ENCODE results near the gene LRRC2.

LRRC2 gene

DNA sequence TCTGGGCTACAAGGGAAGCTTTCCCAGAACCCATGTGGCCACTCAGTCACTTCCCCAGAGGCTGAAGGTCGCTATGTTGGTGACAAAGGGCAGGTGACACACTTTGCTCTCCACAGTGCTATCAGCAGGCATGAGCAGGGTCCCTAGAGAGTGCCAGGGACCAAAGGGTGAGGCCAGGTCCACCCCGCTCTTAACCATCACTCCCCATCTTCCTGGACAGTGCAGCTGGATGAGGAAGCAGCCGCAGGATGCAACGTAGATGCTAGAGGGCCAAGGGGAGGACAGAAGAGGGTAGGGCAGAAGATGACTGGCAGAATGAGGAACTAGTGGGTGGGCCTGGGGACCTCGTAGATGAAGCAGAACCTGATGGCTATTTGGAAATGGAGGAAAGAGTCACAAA is 87.8 kb downstream of the LRRC2 start:
- TF ChIP-seq, protein P1, sequence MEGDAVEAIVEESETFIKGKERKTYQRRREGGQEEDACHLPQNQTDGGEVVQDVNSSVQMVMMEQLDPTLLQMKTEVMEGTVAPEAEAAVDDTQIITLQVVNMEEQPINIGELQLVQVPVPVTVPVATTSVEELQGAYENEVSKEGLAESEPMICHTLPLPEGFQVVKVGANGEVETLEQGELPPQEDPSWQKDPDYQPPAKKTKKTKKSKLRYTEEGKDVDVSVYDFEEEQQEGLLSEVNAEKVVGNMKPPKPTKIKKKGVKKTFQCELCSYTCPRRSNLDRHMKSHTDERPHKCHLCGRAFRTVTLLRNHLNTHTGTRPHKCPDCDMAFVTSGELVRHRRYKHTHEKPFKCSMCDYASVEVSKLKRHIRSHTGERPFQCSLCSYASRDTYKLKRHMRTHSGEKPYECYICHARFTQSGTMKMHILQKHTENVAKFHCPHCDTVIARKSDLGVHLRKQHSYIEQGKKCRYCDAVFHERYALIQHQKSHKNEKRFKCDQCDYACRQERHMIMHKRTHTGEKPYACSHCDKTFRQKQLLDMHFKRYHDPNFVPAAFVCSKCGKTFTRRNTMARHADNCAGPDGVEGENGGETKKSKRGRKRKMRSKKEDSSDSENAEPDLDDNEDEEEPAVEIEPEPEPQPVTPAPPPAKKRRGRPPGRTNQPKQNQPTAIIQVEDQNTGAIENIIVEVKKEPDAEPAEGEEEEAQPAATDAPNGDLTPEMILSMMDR (IDR thresholded peaks at IDR 0.05), result no peak
- Histone ChIP-seq H3K9me3 (no peaks in the 10 kb centered on the region), H3K4me3 (ENCODE audit: low read depth in 1 of 2, low read length in 1 of 2) (peak overlapping the region in 1 of 2 experiments; percentile 0), H3K27ac (peak overlapping the region; percentile 76), H3K4me1 (ENCODE audit: control insufficient read depth in 1 of 2, insufficient read depth in 1 of 2, low read depth in 1 of 2, low read length in 1 of 2) (peaks cover 68% of the 10 kb centered on the region in 2 experiments), H3K27me3 (no peaks in the 10 kb centered on the region), H3K36me3 (no peaks in the 10 kb centered on the region)

DNA sequence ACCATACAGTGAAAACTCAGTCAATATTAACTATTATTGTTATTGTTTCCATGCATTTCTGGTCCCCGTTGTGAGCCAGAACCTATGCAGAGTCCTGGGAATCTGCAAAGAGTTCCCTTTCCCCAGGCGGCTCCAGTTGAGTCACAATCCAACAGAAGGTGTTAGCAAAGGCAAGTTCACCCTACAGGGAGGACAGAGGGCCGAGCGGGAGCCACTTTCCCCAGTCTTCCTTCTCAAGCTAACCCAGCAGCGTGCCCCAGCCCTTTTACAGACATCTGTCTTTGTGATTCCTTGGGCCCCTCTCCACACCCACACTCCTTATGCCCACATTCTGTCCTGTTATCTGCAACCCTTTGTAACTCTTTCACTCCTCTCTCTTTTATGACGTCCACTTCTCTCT is 88.3 kb downstream of the LRRC2 start:
- no peaks in the 10 kb centered on the region for H3K9me3 ChIP-seq
- peaks cover 71 to 72% of the 10 kb centered on the region in 2 experiments for H3K4me1 ChIP-seq (ENCODE audit: control insufficient read depth in 1 of 2, insufficient read depth in 1 of 2, low read depth in 1 of 2, low read length in 1 of 2)
- H3K4me3 ChIP-seq (ENCODE audit: low read depth in 1 of 2, low read length in 1 of 2), result no peak overlapping the region
- H3K27ac ChIP-seq, result peak overlapping the region; percentile 76
- no peaks in the 10 kb centered on the region for H3K27me3 ChIP-seq
- TF ChIP-seq, protein P1 (IDR thresholded peaks at IDR 0.05), result no peak
- H3K36me3 ChIP-seq, result no peaks in the 10 kb centered on the region

DNA sequence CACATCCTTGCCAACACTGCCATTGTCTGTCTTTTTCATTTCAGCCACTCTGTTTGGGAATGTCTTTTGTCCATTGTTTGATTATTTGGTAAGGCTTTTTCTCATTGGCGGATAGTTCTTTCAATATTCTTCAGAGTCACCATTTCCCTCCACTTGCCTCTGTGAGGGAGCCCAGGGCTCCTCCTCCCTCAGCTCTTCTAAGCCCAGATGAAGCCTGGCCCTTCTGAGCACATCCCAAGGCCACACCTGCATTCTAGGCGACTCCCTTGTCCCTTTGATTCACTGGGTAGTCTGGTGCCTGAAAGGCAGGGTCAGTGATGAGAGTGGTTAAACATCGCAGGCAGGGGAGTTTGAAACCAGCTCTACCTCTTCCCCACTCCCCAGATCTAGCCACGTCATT is 89.0 kb downstream of the LRRC2 start:
- Histone ChIP-seq H3K9me3 (no peaks in the 10 kb centered on the region), H3K27me3 (no peaks in the 10 kb centered on the region), H3K4me1 (ENCODE audit: control insufficient read depth in 1 of 2, insufficient read depth in 1 of 2, low read depth in 1 of 2, low read length in 1 of 2) (peaks cover 77 to 78% of the 10 kb centered on the region in 2 experiments), H3K4me3 (ENCODE audit: low read depth in 1 of 2, low read length in 1 of 2) (no peak overlapping the region), H3K36me3 (no peaks in the 10 kb centered on the region), H3K27ac (peak overlapping the region; percentile 76)
- TF ChIP-seq, protein P1 (IDR thresholded peaks at IDR 0.05), result no peak

DNA sequence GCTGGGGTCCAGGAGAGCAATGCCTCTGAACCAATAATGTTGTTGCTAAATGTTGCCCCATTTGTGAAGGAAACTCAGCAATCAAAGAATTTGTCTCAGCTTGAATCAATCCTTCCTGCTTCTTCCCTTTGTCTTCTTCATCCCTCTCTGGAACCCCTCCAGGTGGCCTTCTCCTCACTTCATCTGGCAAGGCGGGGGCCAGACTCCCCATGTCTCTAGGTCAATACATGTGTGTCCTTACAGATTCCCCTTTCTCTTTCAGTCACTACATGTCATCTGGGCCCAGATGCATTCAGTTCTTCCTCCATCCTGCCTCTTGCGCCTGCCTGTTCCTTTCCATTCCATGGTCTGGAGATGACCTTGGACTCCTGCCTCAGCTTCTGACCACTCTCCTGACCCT is 93.4 kb downstream of the LRRC2 start:
- TF ChIP-seq, protein P1 (IDR thresholded peaks at IDR 0.05), result no peak
- Histone ChIP-seq H3K36me3 (no peaks in the 10 kb centered on the region), H3K4me1 (ENCODE audit: control insufficient read depth in 1 of 2, insufficient read depth in 1 of 2, low read depth in 1 of 2, low read length in 1 of 2) (peaks cover 78 to 84% of the 10 kb centered on the region in 2 experiments), H3K27me3 (no peaks in the 10 kb centered on the region), H3K27ac (peak overlapping the region; percentile 79), H3K9me3 (no peaks in the 10 kb centered on the region), H3K4me3 (ENCODE audit: low read depth in 1 of 2, low read length in 1 of 2) (no peak overlapping the region)

DNA sequence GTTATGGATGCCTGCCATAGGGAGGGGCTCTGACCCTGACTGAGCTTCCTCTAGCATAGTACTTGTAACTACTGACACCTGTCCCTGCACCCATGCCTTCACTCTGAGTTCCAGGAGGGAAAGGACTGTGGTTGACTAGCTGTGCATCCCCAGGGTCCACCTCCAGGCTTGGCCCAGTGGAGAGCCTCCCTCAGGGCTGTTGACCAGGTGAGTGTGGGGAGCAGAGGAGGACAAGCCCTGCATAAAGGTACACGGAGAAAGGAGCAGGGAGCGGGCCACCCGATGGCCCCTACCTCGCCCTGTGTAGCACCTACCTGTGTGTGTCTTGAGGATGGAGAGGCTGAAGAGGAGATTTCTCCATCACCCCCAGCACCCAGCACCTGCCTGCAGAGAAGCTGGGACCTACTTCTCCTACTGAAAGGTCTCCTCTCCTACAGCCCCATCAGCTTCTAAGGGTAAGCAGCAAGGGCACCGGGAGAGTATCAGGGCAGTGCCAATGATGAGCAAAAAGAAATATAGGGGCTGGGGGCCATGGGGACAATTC is 94.7 kb downstream of the LRRC2 start:
- H3K9me3 ChIP-seq, result no peaks in the 10 kb centered on the region
- H3K27me3 ChIP-seq, result no peaks in the 10 kb centered on the region
- H3K4me1 ChIP-seq (ENCODE audit: control insufficient read depth in 1 of 2, insufficient read depth in 1 of 2, low read depth in 1 of 2, low read length in 1 of 2), result peaks cover 78 to 84% of the 10 kb centered on the region in 2 experiments
- no peak overlapping the region for H3K4me3 ChIP-seq (ENCODE audit: low read depth in 1 of 2, low read length in 1 of 2)
- H3K36me3 ChIP-seq, result no peaks in the 10 kb centered on the region
- TF ChIP-seq, protein P1 (IDR thresholded peaks at IDR 0.05), result no peak
- peak overlapping the region; percentile 79 for H3K27ac ChIP-seq
